ENCODE data around the gene SDK1. TPM values are rescaled to one million over a fixed set of nuclear protein-coding genes. Genes with fewer than 3 reads are reported as not detected.
A peak's percentile ranks its signal among the peaks of the same experiment; 100 is the strongest.

SDK1 gene
- polyA plus RNA-seq, 2 of the 4 experiments (the other 2 are of a cell fraction), result 0.12 to 0.28 TPM

- POLR2A ChIA-PET, result no interaction called here
- no peak for FAIRE-seq
- CTCF ChIA-PET, result interaction anchor here (0.9 to 1.5 kb wide), 3 partner anchors 21 to 82 kb away, joined by 3 to 4 read pairs (median 3); no protein-coding TSS in a partner anchor
These were observed 98.8 kb downstream of the SDK1 start for GRCh38 chr7:3399858-3400257.

GRCh38 chr7:3404501-3404900, 103.4 kb downstream of the SDK1 start:
- Histone ChIP-seq H3K4me2 (no peak overlapping the region), H3K9me3 (0 out of 3 replicates have a peak, but pooled peaks cover 3% of the 10 kb centered on the region), H3K4me3 (no peak overlapping the region), H3K4me1 (no peaks in the 10 kb centered on the region), H3K27ac (no peak overlapping the region)
- FAIRE-seq (no peak), DNase-seq (ENCODE audit: low read depth in 1 of 2, low spot score in 1 of 2) (no peak), ATAC-seq (no peak)
- ChIA-PET POLR2A (no interaction called here), CTCF (no interaction called here)
- TF ChIP-seq POLR2AphosphoS2 (conservative IDR thresholded peaks at IDR 0.05; ENCODE audit: low read length) (no peak), RFX5 (IDR thresholded peaks at IDR 0.05) (no peak), CHD4 (IDR thresholded peaks at IDR 0.05; ENCODE audit: borderline replicate concordance) (no peak), RNF2 (IDR thresholded peaks at IDR 0.05; ENCODE audit: borderline replicate concordance, low read depth) (no peak), ZSCAN20 (CRISPR knock-in tag; IDR thresholded peaks at IDR 0.05) (no peak)
- WGBS (ENCODE audit: missing lambda C conversion rate), result 87% methylated on average over 1 of the region's 1 CpG

More at GRCh38 chr7:3399858-3400257, 98.8 kb downstream of the SDK1 start:
- Histone ChIP-seq H3K4me1 (no peaks in the 10 kb centered on the region), H3K4me2 (no peak overlapping the region), H3K27ac (no peak overlapping the region), H3K9me3 (peaks cover 17% of the 10 kb centered on the region; the same call in 2 of the 3 replicates), H3K4me3 (no peak overlapping the region)
- DNase-seq (ENCODE audit: low read depth in 1 of 2, low spot score in 1 of 2) (peak; percentile 7 to 61), ATAC-seq (peak; percentile 89 to 95)
- 31% methylated on average over 2 of the region's 2 CpGs for WGBS (ENCODE audit: missing lambda C conversion rate)
- TF ChIP-seq HOXB13 (CRISPR knock-in tag; IDR thresholded peaks at IDR 0.05; ENCODE audit: low read depth), result no peak
- TF ChIP-seq KDM5A (IDR thresholded peaks at IDR 0.05), result no peak
- TF ChIP-seq EP300 (IDR thresholded peaks at IDR 0.05), result no peak
- TF ChIP-seq CEBPB (IDR thresholded peaks at IDR 0.05), result no peak
- no peak for TF ChIP-seq CHD2 (IDR thresholded peaks at IDR 0.05; ENCODE audit: low read length, partially characterized antibody)
- peak; percentile 23 to 54; a peak in 3 of 5 replicates for TF ChIP-seq RAD21 (conservative IDR thresholded peaks at IDR 0.05 in 1 of 2, IDR thresholded peaks at IDR 0.05 in 1 of 2)
- no peak for TF ChIP-seq MAX (IDR thresholded peaks at IDR 0.05)
- no peak for TF ChIP-seq TP53 (CRISPR knock-in tag; IDR thresholded peaks at IDR 0.05)
- no peak for TF ChIP-seq JUN (IDR thresholded peaks at IDR 0.05)
- peak; percentile 28; the same call in 1 of the 3 replicates for TF ChIP-seq CTCF (IDR thresholded peaks at IDR 0.05)
- peak; percentile 46; the same call in 2 of the 3 replicates for TF ChIP-seq SMC3 (IDR thresholded peaks at IDR 0.05)

GRCh38 chr7:3408814-3409595, 108.0 kb downstream of the SDK1 start:
- no peaks in the 10 kb centered on the region for H3K9me3 ChIP-seq
- ChIA-PET CTCF (no interaction called here), POLR2A (no interaction called here)
- FAIRE-seq (no peak), DNase-seq (ENCODE audit: low read depth in 1 of 2, low spot score in 1 of 2) (no peak), ATAC-seq (no peak)
- H3K4me3 ChIP-seq, result no peak overlapping the region
- 9% methylated on average over 5 of the region's 5 CpGs for WGBS (ENCODE audit: missing lambda C conversion rate)
- no peak for TF ChIP-seq JUNB (IDR thresholded peaks at IDR 0.05)
- no peak for TF ChIP-seq HOXB5 (CRISPR knock-in tag; IDR thresholded peaks at IDR 0.05)
- TF ChIP-seq HOXA7 (CRISPR knock-in tag; IDR thresholded peaks at IDR 0.05), result no peak
- TF ChIP-seq HES2 (IDR thresholded peaks at IDR 0.05), result no peak
- no peak for TF ChIP-seq MAZ (IDR thresholded peaks at IDR 0.05; ENCODE audit: borderline replicate concordance, low read depth, low read length)
- no peak for TF ChIP-seq FOXS1 (CRISPR knock-in tag; IDR thresholded peaks at IDR 0.05)
- no peak for TF ChIP-seq BHLHE40 (IDR thresholded peaks at IDR 0.05; ENCODE audit: low read depth, low read length)
- TF ChIP-seq E2F6 (IDR thresholded peaks at IDR 0.05; ENCODE audit: borderline replicate concordance, low read depth), result no peak
- no peak for TF ChIP-seq ZC3H11A (IDR thresholded peaks at IDR 0.05)
- no peak for TF ChIP-seq ZNF302 (CRISPR knock-in tag; IDR thresholded peaks at IDR 0.05)
- TF ChIP-seq JUN (IDR thresholded peaks at IDR 0.05), result no peak
- TF ChIP-seq RCOR1 (IDR thresholded peaks at IDR 0.05; ENCODE audit: low read depth, low read length), result no peak
- H3K4me2 ChIP-seq, result no peak overlapping the region
- H3K4me1 ChIP-seq, result no peaks in the 10 kb centered on the region
- H3K27ac ChIP-seq, result no peak overlapping the region

Data from A549 (cell line).